H1 (cell line): ENCODE data around the gene HERC5. TPM values are rescaled to one million over a fixed set of nuclear protein-coding genes. Genes with fewer than 3 reads are reported as not detected.

Experiments used
- CTCF ChIA-PET: fragments of 300-600 bp; sonication (Branson Sonifier 250); formaldehyde crosslinking; loops from one replicate; lab custom pipeline; 2021; ENCODE audit not compliant: partially characterized antibody; lab: Charles Lee
- POLR2A ChIA-PET: fragments of 300-600 bp; sonication (Branson Sonifier 250); formaldehyde crosslinking; loops from one replicate; lab custom pipeline; 2021; ENCODE audit warnings: inconsistent platforms; ENCODE audit not compliant: partially characterized antibody; lab: Charles Lee
- DNase-seq, 2 experiments: peaks; one replicate each; pipeline versions ENCODE4 v3.0.0 to v3.0.0-alpha.2; 2010 to 2022; ENCODE audit warnings: low spot score in 2 of 2, low read depth in 1 of 2, mixed read lengths in 1 of 2
- FAIRE-seq: peaks from 2 replicates; lab custom pipeline; 2011; peaks lifted over from hg19 to GRCh38; lab: Jason Lieb, UNC
- H2AFZ ChIP-seq: 2 replicates; pipeline ENCODE4 v1.8.1; 2012; ENCODE audit warnings: low read length, inconsistent platforms
- H2AK5ac ChIP-seq: 2 replicates; pipeline ENCODE4 v1.6.1; 2013; ENCODE audit warnings: low read depth, low read length
- H2BK120ac ChIP-seq: replicated peaks from 2 replicates; pipeline ENCODE3; 2013; ENCODE audit warnings: low read depth, low read length, inconsistent platforms
- H2BK12ac ChIP-seq: 2 replicates; pipeline ENCODE4 v1.6.1; 2013; ENCODE audit warnings: low read depth, low read length
- H2BK15ac ChIP-seq: 2 replicates; pipeline ENCODE4 v1.6.1; 2013; ENCODE audit warnings: low read length
- H2BK20ac ChIP-seq: 2 replicates; pipeline ENCODE4 v1.6.1; 2013; ENCODE audit warnings: low read length
- H2BK5ac ChIP-seq: 2 replicates; pipeline ENCODE4 v1.6.1; 2013; ENCODE audit warnings: low read depth, low read length
- H3K14ac ChIP-seq: 2 replicates; pipeline ENCODE4 v1.6.1; 2013; ENCODE audit warnings: inconsistent platforms; ENCODE audit not compliant: insufficient read length
- H3K18ac ChIP-seq: 2 replicates; pipeline ENCODE4 v1.6.1; 2013; ENCODE audit warnings: low read length; ENCODE audit errors: extremely low read depth
- H3K23ac ChIP-seq: 2 replicates; pipeline ENCODE4 v1.6.1; 2013; ENCODE audit warnings: inconsistent platforms; ENCODE audit not compliant: insufficient read length
- H3K23me2 ChIP-seq: 2 replicates; pipeline ENCODE4 v1.6.1; 2013; ENCODE audit warnings: low read depth, low read length
- H3K27ac ChIP-seq: 2 replicates; pipeline ENCODE4 v1.6.1; 2011; ENCODE audit warnings: low read depth, low read length, inconsistent platforms
- H3K27me3 ChIP-seq, 4 experiments: replicated peaks in 1 of 4; 1 replicate in 1 of 4; 2 replicates in 3 of 4; pipeline versions ENCODE4 v1.6.1 to v1.8.1; 2011 to 2013; ENCODE audit warnings: low read length in 3 of 4, mild to moderate bottlenecking in 3 of 4, inconsistent platforms in 2 of 4, mixed read lengths in 2 of 4, moderate library complexity in 1 of 4; ENCODE audit not compliant: control insufficient read depth in 3 of 4, insufficient read depth in 3 of 4; ENCODE audit errors: extremely low read depth in 1 of 4
- H3K36me3 ChIP-seq, 4 experiments: 2 replicates each; pipeline versions ENCODE4 v1.6.1 to v1.8.1; 2011 to 2013; ENCODE audit warnings: mild to moderate bottlenecking in 4 of 4, low read length in 3 of 4, moderate library complexity in 2 of 4, control low read depth in 1 of 4, inconsistent platforms in 1 of 4; ENCODE audit not compliant: insufficient read depth in 4 of 4, control insufficient read depth in 2 of 4
- H3K4ac ChIP-seq: replicated peaks from 2 replicates; pipeline ENCODE3; 2013; ENCODE audit warnings: low read length, low read depth, mixed read lengths, inconsistent platforms; ENCODE audit not compliant: insufficient read length
- H3K4me1 ChIP-seq, 4 experiments: replicated peaks in 1 of 4; 1 replicate in 1 of 4; 2 replicates in 3 of 4; pipeline versions ENCODE4 v1.6.1 to v1.8.1; 2011 to 2013; ENCODE audit warnings: low read length in 3 of 4, inconsistent platforms in 2 of 4, mixed read lengths in 1 of 4; ENCODE audit not compliant: insufficient read depth in 4 of 4, control insufficient read depth in 3 of 4
- H3K4me2 ChIP-seq, 2 experiments: 2 replicates each; pipeline versions ENCODE4 v1.6.1 to v1.8.1; 2011 to 2013; ENCODE audit warnings: low read depth in 2 of 2, low read length in 2 of 2, control low read depth in 1 of 2, inconsistent platforms in 1 of 2, mild to moderate bottlenecking in 1 of 2; ENCODE audit not compliant: insufficient read depth in 1 of 2
- H3K4me3 ChIP-seq, 4 experiments: fragments of 200-600, 300-600 bp in 1 of 4; sonication (generic), shearing (Covaris generic), sonication (Bioruptor Twin) in 1 of 4; 2 replicates each; pipeline versions ENCODE4 v1.5.1 to v1.8.1; 2011 to 2016; ENCODE audit warnings: low read length in 4 of 4, low read depth in 3 of 4, control low read depth in 2 of 4, inconsistent platforms in 2 of 4, mild to moderate bottlenecking in 2 of 4, mixed read lengths in 1 of 4, moderate library complexity in 1 of 4; ENCODE audit not compliant: insufficient read depth in 2 of 4; ENCODE audit errors: extremely low read depth in 1 of 4
- H3K56ac ChIP-seq: replicated peaks from 2 replicates; pipeline ENCODE3; 2013; ENCODE audit warnings: low read depth, mild to moderate bottlenecking, mixed read lengths, low read length, inconsistent platforms; ENCODE audit not compliant: insufficient read length
- H3K79me1 ChIP-seq: 2 replicates; pipeline ENCODE4 v1.6.1; 2013; ENCODE audit warnings: low read depth, low read length, control low read depth
- H3K79me2 ChIP-seq, 2 experiments: 2 replicates each; pipeline versions ENCODE4 v1.6.1 to v1.8.1; 2012 to 2013; ENCODE audit warnings: low read length in 2 of 2, mild to moderate bottlenecking in 2 of 2, inconsistent platforms in 1 of 2; ENCODE audit not compliant: insufficient read depth in 2 of 2, control insufficient read depth in 1 of 2
- H3K9ac ChIP-seq, 4 experiments: replicated peaks in 1 of 4; 1 replicate in 1 of 4; 2 replicates in 3 of 4; pipeline versions ENCODE4 v1.6.1 to v1.8.1; 2011 to 2013; ENCODE audit warnings: low read depth in 3 of 4, low read length in 3 of 4, control low read depth in 2 of 4, mild to moderate bottlenecking in 2 of 4, moderate library complexity in 2 of 4, inconsistent platforms in 1 of 4; ENCODE audit errors: extremely low read depth in 1 of 4
- H3K9me3 ChIP-seq, 2 experiments: 2 replicates each; pipeline versions ENCODE4 v1.6.1 to v1.8.1; 2012 to 2013; ENCODE audit warnings: mild to moderate bottlenecking in 2 of 2, moderate library complexity in 2 of 2, control low read depth in 1 of 2, inconsistent platforms in 1 of 2, low read depth in 1 of 2, low read length in 1 of 2, mixed read lengths in 1 of 2; ENCODE audit not compliant: insufficient read depth in 2 of 2
- H4K20me1 ChIP-seq, 2 experiments: replicated peaks in 1 of 2; 2 replicates each; pipeline versions ENCODE3 to v1.8.1; 2011 to 2013; ENCODE audit warnings: inconsistent platforms in 2 of 2, low read length in 2 of 2, mild to moderate bottlenecking in 1 of 2; ENCODE audit not compliant: insufficient read depth in 2 of 2, control insufficient read depth in 1 of 2
- H4K5ac ChIP-seq: 2 replicates; pipeline ENCODE4 v1.6.1; 2013; ENCODE audit warnings: low read length, low read depth, mixed read lengths, inconsistent platforms; ENCODE audit not compliant: insufficient read length
- H4K8ac ChIP-seq: 2 replicates; pipeline ENCODE4 v1.8.0; 2013; ENCODE audit warnings: mild to moderate bottlenecking, moderate library complexity, low read length, inconsistent platforms; ENCODE audit not compliant: insufficient read depth; ENCODE audit errors: extremely low read depth
- H4K91ac ChIP-seq: replicated peaks from 2 replicates; pipeline ENCODE3; 2013; ENCODE audit warnings: low read length, mixed read lengths, inconsistent platforms; ENCODE audit not compliant: insufficient read length
- BRCA1 ChIP-seq: IDR thresholded peaks from 2 replicates; pipeline ENCODE4 v1.6.1; 2012; ENCODE audit warnings: low read depth, low read length, improper control_type of control experiment
- MAX ChIP-seq: IDR thresholded peaks from 2 replicates; pipeline ENCODE4 v1.6.1; 2012; ENCODE audit warnings: inconsistent platforms
- PHF8 ChIP-seq: fragments of 200-600 bp; sonication (generic); conservative IDR thresholded peaks from 2 replicates; pipeline ENCODE4 v1.7.1; 2012; ENCODE audit warnings: low read depth, mild to moderate bottlenecking, inconsistent platforms, low read length, moderate library complexity
- WGBS, 2 experiments: shearing (Covaris generic) in 1 of 2; methylation state at CpG; one replicate each; pipeline versions ENCODE4 v1.1.6 to v1.1.7; 2013 to 2015; ENCODE audit warnings: low lambda C conversion rate in 2 of 2, mixed read lengths in 2 of 2, inconsistent platforms in 1 of 2, low coverage in 1 of 2, missing lambda C conversion rate in 1 of 2; ENCODE audit not compliant: insufficient replicate concordance in 2 of 2, insufficient coverage in 1 of 2, insufficient read length in 1 of 2; ENCODE audit errors: extremely low coverage in 1 of 2, missing lambda C conversion rate in 1 of 2; 5-methylcytosine and 5-hydroxymethylcytosine counted together
- polyA plus RNA-seq, 7 experiments: library from polyadenylated mRNA; depleted of rRNA in 3 of 7; stranded (reverse) in 5 of 7; unstranded in 2 of 7; fragments of >200 nt in 5 of 7; fragments of 200-250 nt in 2 of 7; gene quantifications; 1 replicate in 5 of 7; 2 replicates in 1 of 7; 4 replicates in 1 of 7; pipeline versions ENCODE4 v1.2.1 to v1.2.3, GENCODE V29; 2011 to 2013; ENCODE audit warnings: missing spikeins in 2 of 7, mixed read lengths in 2 of 7
- total RNA-seq: library from RNA; stranded (reverse); fragmentation: NEBNext Ultra II Directional; extraction: Animal tissue kit (Norgen Biotek cat#: 25700); gene quantifications from 2 replicates; pipeline ENCODE4 v1.2.1, GENCODE V29; 2021

HERC5 gene
- total and polyA plus RNA-seq, 2 of the 8 experiments (the other 6 are each of a cell fraction or from before 2014, with no cell fraction given), result 6.6 to 20.7 TPM

GRCh38 chr4:88419874-88420273, 37.0 kb upstream of the HERC5 start:
- no peak overlapping the region for H2BK20ac ChIP-seq
- no peak overlapping the region for H3K9ac ChIP-seq
- CTCF ChIA-PET, result interaction anchor here (1.1 to 1.5 kb wide), 2 partner anchors 37 to 42 kb away, joined by 3 read pairs; partner anchors contain the start of genes HERC5 and HERC6
- H3K4me2 ChIP-seq, result no peak overlapping the region
- FAIRE-seq (no peak), DNase-seq (no peak)
- no peak overlapping the region for H3K14ac ChIP-seq
- no peak overlapping the region for H2AK5ac ChIP-seq
- no peak overlapping the region for H4K8ac ChIP-seq
- no peak overlapping the region for H3K18ac ChIP-seq
- no peak overlapping the region for H3K4me3 ChIP-seq
- POLR2A ChIA-PET, result no interaction called here
- no peak overlapping the region for H2BK12ac ChIP-seq
- H2AFZ ChIP-seq, result no peak overlapping the region
- H2BK15ac ChIP-seq, result no peak overlapping the region
- no peak overlapping the region for H3K56ac ChIP-seq
- no peak overlapping the region for H4K91ac ChIP-seq
- H3K23ac ChIP-seq, result no peak overlapping the region
- no peaks in the 10 kb centered on the region for H3K23me2 ChIP-seq
- WGBS, 2 experiments, result 90% methylated on average over 5 of the region's 5 CpGs; no CpG with 5 or more reads in 1 of the 2 experiments
- no peak overlapping the region for H2BK5ac ChIP-seq
- H3K79me1 ChIP-seq, result no peaks in the 10 kb centered on the region
- H4K20me1 ChIP-seq, result no peaks in the 10 kb centered on the region
- H3K36me3 ChIP-seq, result no peaks in the 10 kb centered on the region
- no peaks in the 10 kb centered on the region for H3K9me3 ChIP-seq
- H2BK120ac ChIP-seq, result no peak overlapping the region
- TF ChIP-seq MAX (no peak), PHF8 (no peak), BRCA1 (no peak)
- TF ChIP-seq, all 59 proteins: peak for 0
- Histone ChIP-seq H3K79me2 (no peaks in the 10 kb centered on the region), H3K27me3 (no peaks in the 10 kb centered on the region), H3K4ac (no peak overlapping the region), H3K27ac (no peak overlapping the region), H4K5ac (no peak overlapping the region), H3K4me1 (no peaks in the 10 kb centered on the region)
